ENCODE measurements around the gene MRPS18C. TPM values are rescaled to one million over a fixed set of nuclear protein-coding genes. Genes with fewer than 3 reads are reported as not detected.
"Not testable (repeated sequence)": the region's sequence is repeated elsewhere in the genome, so short reads cannot be mapped to it uniquely, and the experiment has no call there.

The MRPS18C gene
- total RNA-seq, 8 experiments from 2014 or later, result 39.2 to 87.2 (median 48.5) TPM

DNA sequence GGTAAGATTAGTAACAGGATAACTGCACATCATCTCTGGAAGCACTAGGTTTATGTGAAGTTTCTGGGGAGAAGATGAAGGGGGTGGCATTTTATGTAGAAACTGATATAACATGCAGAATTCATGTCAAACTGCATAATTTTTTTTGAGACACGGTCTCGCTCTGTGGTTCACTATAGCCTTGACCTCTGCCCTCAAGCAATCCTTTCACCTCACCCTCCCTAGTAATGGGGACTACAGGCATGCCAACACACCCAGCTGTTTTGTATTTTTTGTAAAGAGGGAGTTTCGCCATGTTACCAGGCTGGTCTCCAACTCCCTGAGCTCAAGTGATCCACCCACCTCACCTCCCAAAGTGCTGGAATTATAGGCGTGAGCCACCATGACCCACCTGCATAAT lies 17.6 kb downstream of the MRPS18C start:
- Histone ChIP-seq H3K27ac (no peak overlapping the region), H3K4me1 (replicated peaks in 1 of 2) (no peaks in the 10 kb centered on the region), H3K4me3 (no peak overlapping the region)
- in situ Hi-C loops (cut with MboI; ENCODE audit: low pct_unique_long_range_greater_than_20kb in 2 of 9, low sequenced_read_pairs in 9 of 9, unreplicated experiment in 9 of 9), result no loop called here
- peak in 1 of 8 experiments; percentile 79 for ATAC-seq (replicated peaks in 6 of 8)
- WGBS, 10 experiments, result 50 to 100% (median 100%) methylated on average over 1 to 2 of the region's 4 CpGs; no CpG with 5 or more reads in 3 of the 10 experiments

DNA sequence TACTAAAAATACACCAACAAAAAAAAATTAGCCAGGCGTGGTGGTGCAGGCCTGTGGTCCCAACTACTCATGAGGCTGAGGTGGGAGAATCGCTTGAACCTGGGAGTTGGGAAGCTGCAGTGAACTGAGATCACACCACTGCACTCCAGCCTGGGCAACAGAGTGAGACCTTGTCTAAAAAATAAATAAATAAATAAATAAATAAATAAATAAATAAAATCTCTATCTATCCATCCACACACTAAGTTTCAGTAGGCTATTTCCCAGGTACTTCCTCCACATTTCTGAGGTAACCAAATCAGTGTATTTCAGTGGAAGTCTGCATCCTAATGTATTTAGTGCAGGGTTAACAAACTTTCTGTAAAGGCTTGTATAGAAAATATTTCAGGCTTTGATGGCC lies 18.1 kb downstream of the MRPS18C start:
- H3K4me1 ChIP-seq (replicated peaks in 1 of 2), result no peaks in the 10 kb centered on the region
- WGBS, 10 experiments, result 100% methylated on average over 1 of the region's 2 CpGs; no CpG with 5 or more reads in 8 of the 10 experiments
- no peak overlapping the region for H3K27ac ChIP-seq
- H3K4me3 ChIP-seq, result no peak overlapping the region
- in situ Hi-C loops (cut with MboI; ENCODE audit: low pct_unique_long_range_greater_than_20kb in 2 of 9, low sequenced_read_pairs in 9 of 9, unreplicated experiment in 9 of 9), result no loop called here
- no peak for ATAC-seq (replicated peaks in 6 of 8)

DNA sequence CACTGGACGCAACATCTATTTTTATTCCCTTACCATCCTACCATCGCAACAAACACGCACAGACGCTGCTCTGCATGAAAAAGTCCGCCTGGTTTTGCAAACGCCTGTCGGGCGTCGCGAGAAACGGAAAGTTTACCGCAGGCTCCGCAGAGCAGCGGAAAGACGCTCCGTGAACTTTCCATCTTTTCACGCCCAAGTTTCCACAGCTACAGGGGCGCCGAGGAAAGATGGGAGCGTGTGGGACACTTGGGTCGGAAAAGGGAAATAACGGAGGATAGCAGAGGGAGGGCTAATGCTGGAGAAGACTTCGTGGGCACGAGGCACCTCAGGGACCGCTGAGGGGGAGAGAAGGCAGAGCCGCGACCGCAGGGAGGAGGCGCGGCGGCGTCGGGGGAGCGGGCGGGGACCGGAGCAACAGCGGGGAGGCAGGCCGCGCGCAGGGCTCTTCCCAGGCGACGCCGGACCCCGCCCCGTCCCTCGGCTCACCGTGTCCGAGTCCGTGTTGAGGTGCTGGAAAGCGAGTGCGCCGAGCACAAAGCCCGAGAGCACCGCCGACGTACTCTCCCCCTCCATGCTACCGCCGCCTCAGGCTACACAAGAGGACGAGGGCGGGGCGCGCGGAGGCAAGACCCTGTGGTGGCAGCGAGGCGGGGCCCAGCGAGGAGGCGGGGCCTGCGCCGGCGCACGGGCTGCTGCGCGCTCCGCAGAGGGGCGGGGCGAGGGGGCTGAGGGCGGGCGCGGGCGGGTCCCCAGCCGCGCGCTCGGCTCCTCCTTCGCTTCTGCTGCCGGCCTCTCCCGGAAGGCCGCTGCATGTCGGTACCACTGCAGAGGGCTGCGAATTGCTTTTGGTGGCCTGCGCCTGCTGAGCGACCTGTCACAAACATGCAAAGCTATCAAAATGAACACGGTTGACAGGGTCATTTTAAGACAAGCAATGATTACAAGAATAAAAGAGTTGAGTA lies 28.9 kb downstream of the MRPS18C start, which contains the start of gene ABRAXAS1:
ABRAXAS1 (minus strand) TSS at position 601 of the 962 bp plus-strand sequence; CDS start at position 573, 28 bp downstream.
- Histone ChIP-seq H3K4me3 (peak within 1 kb of the TSS; percentile 41 to 62 (median 50)), H3K27ac (peak within 1 kb of the TSS; percentile 40 to 64), H3K4me1 (replicated peaks in 1 of 2) (peaks cover 2 to 5% of the 10 kb centered on the region in 2 donors)
- WGBS, 10 experiments, result 0 to 10% (median 2%) methylated on average over 1 to 22 of the region's 93 CpGs; no CpG with 5 or more reads in 3 of the 10 experiments
- in situ Hi-C loops (cut with MboI; ENCODE audit: low pct_unique_long_range_greater_than_20kb in 2 of 9, low sequenced_read_pairs in 9 of 9, unreplicated experiment in 9 of 9), result no loop called here
- ATAC-seq (replicated peaks in 6 of 8), result peak; percentile 91 to 97 (median 96)

DNA sequence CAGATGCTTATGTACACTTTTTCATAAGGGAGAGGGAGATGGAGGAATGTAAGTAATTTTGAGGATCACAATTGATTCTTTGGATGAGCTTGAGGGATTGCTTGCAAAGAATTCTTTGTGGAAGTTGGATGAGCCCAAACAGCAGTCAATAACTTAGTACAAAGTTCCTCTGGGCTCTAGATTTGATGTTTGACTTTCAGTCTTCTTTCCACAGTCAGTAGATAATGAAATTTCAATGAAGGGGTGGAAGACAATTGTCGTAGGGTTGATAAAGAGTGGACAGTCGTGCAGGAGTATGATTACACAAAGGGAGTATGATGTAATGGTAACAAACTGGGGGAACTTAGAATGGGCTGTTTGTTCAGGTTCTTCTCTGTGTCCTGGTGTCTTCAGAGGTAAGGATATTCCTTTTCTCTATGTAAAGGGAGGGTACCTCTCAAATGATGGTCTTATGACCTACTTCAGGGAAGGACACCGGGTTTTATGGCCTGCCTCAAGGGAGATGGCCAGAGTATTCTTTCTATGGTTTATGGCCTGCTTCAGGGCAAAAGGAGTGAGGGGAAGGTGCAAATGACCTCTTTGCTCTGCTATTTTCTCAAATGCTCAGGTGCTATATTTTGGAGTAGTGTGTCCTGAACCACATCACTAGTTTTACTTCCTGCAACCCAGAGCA lies 30.7 kb downstream of the MRPS18C start:
- in situ Hi-C loops (cut with MboI; ENCODE audit: low pct_unique_long_range_greater_than_20kb in 2 of 9, low sequenced_read_pairs in 9 of 9, unreplicated experiment in 9 of 9), result no loop called here
- Histone ChIP-seq H3K4me1 (replicated peaks in 1 of 2) (peaks cover 2 to 5% of the 10 kb centered on the region in 2 donors), H3K27ac (no peak overlapping the region), H3K4me3 (no peak overlapping the region)
- 60 to 95% (median 79%) methylated on average over 1 to 3 of the region's 3 CpGs for WGBS, 10 experiments
- ATAC-seq (replicated peaks in 6 of 8), result no peak

DNA sequence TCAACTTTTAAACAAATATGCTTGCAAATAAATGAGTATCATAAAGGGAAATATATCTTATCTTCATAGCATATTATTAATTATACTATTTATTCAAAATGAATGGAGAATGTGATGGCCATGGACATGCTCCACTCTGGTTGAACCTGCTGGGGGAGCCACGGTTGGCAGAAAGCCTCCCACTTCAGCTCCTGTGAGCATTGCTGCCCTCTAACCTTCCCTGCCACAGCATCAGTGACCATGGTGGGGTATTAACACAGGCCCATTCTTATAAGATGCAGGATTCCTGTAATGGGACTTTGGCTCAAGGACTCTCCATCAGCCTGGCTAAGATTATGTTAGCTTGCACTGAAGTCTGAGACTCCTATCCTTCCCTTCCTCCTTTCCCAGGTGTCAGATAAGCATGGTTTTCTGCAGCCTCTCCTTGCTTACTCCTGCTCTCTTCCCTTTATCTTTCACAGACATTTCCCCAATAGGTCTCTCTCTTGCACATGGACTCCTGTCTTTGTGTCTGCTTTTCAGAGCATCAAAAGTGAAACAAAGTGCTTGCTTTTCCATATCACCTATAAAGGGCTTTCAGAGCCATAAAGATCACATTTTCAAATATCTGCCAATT lies 34.0 kb downstream of the MRPS18C start:
- Histone ChIP-seq H3K4me1 (replicated peaks in 1 of 2) (peaks cover 2 to 5% of the 10 kb centered on the region in 2 donors), H3K27ac (no peak overlapping the region), H3K4me3 (no peak overlapping the region)
- 0 to 40% (median 31%) methylated on average over 1 of the region's 1 CpG; no CpG with 5 or more reads in 4 of the 10 experiments for WGBS, 10 experiments
- in situ Hi-C loops (cut with MboI; ENCODE audit: low pct_unique_long_range_greater_than_20kb in 2 of 9, low sequenced_read_pairs in 9 of 9, unreplicated experiment in 9 of 9), result no loop called here
- no peak for ATAC-seq (replicated peaks in 6 of 8)

DNA sequence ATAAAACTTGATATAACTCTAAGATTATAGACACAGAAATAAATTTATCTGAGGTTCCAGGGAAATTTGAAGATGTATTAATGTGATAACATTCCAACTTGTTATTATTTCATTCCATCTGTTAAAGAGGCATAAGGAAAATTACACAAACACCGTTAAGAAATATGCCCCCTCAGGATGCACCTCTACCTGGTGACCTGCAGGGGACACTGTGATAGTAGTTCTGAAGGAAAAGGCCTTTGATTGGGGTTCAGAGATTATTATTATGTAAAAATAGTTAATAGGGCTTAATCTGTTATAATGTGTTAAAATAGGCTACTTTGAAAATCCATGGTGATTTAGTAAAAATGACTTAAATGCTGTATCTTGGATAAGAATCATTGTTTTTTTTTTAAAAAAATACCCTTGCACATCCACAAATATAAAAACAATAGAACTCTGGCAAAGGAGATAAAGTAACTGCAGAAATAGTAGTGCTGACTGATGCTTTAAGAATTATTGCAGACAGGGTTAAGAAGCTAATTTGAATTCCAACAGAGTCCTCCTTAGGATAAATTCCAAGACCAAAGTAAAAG lies 35.1 kb downstream of the MRPS18C start:
- ATAC-seq (replicated peaks in 6 of 8), result peak in 1 of 8 experiments; percentile 35
- H3K27ac ChIP-seq, result no peak overlapping the region
- no peak overlapping the region for H3K4me3 ChIP-seq
- no peaks in the 10 kb centered on the region for H3K4me1 ChIP-seq (replicated peaks in 1 of 2)
- 0 to 22% (median 0%) methylated on average over 1 of the region's 1 CpG; no CpG with 5 or more reads in 3 of the 10 experiments for WGBS, 10 experiments
- in situ Hi-C loops (cut with MboI; ENCODE audit: low pct_unique_long_range_greater_than_20kb in 2 of 9, low sequenced_read_pairs in 9 of 9, unreplicated experiment in 9 of 9), result no loop called here

DNA sequence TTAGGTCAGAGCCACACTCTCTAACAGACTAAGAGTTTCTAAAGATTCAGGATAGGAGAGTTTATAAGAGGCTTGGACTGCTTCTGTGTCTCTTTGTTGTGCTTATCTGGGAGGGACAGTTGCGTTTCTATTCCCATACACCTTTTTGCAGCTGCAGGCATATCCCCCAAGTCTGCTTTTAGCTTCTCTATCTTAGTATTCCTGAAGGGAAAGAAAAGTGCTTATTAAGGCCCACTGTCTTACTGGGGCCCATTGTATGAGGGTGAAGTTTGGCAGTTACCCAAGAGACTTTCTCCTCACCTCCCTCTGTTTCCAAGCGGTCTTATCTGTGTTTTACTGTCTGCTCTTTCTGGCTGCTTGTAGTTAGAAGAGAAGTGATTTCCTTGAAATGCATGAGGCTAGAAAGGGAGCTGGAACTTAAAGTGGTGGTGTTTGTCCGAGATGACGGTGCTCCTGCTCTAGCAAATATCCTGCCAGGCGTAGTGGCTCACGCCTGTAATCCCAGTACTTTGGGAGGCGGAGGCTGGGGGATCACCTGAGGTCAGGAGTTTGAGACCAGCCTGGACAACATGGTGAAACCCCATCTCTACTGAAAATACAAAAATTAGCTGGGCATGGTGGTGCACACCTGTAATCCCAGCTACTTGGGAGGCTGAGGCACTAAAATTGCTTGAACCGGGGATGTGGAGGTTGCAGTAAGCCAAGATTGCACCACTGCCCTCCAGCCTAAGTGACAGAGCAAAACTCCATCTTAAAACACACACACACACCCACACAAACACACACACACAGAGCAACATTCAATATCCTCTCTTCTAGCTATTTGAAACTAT lies 40.4 kb downstream of the MRPS18C start:
- ATAC-seq (replicated peaks in 6 of 8); H3K4me3 ChIP-seq; H3K27ac ChIP-seq; in situ Hi-C loops (cut with MboI; ENCODE audit: low pct_unique_long_range_greater_than_20kb in 2 of 9, low sequenced_read_pairs in 9 of 9, unreplicated experiment in 9 of 9); H3K4me1 ChIP-seq (replicated peaks in 1 of 2): not testable (repeated sequence)
- WGBS, 10 experiments, result 0 to 100% (median 84%) methylated on average over 1 to 4 of the region's 8 CpGs; no CpG with 5 or more reads in 6 of the 10 experiments

DNA sequence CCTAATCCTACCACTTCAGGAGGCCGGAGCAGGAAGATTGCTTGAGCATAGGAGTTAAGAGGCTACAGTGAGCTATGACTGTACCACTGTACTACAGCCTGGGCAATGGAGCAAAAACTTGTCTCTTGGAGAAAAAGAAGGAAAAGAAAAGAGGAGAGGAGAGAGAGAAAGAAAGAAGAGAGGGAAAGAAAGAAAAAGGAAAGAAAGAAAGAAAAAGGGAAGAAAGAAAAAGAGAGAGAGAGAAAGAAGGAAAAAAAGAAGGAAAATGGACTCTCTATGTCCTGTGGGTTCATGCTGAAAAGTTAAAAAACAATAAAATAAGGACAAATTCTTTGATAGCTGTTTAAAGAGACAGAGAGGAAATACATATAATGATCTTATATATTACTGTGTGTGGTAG lies 42.3 kb downstream of the MRPS18C start:
- Histone ChIP-seq H3K4me3 (no peak overlapping the region), H3K27ac (no peak overlapping the region), H3K4me1 (replicated peaks in 1 of 2) (no peaks in the 10 kb centered on the region)
- in situ Hi-C loops (cut with MboI; ENCODE audit: low pct_unique_long_range_greater_than_20kb in 2 of 9, low sequenced_read_pairs in 9 of 9, unreplicated experiment in 9 of 9), result no loop called here
- 41 to 100% (median 92%) methylated on average over 1 of the region's 1 CpG for WGBS, 10 experiments
- no peak for ATAC-seq (replicated peaks in 6 of 8)

DNA sequence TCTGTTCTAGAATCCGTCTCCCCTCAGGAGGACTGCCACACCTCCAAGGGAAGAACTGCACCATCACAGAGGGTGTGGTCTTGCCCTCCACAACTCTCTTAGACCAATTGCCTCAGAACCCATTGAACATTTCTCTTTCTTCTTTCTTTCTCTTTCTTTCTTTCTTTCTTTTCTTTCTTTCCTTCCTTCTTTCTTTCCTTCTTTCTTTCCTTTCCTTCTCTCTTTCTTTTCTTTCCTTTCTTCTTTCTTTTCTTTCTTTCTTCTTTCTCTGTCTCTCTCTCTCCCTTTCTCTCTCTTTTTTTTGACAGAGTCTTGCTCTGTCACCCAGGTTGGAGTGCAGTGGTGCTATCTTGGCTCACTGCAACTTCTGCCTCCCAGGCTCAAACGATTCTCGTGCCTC lies 45.8 kb downstream of the MRPS18C start:
- not testable (repeated sequence) for H3K4me1 ChIP-seq (replicated peaks in 1 of 2); H3K27ac ChIP-seq; ATAC-seq (replicated peaks in 6 of 8); H3K4me3 ChIP-seq
- WGBS, 10 experiments, result 16 to 93% (median 85%) methylated on average over 2 to 3 of the region's 3 CpGs; no CpG with 5 or more reads in 1 of the 10 experiments
- in situ Hi-C loops (cut with MboI; ENCODE audit: low pct_unique_long_range_greater_than_20kb in 2 of 9, low sequenced_read_pairs in 9 of 9, unreplicated experiment in 9 of 9), result loop anchor here in 2 of 9 experiments (25.0 kb wide), 2 partner anchors 136 to 261 kb away; no protein-coding TSS in a partner anchor

DNA sequence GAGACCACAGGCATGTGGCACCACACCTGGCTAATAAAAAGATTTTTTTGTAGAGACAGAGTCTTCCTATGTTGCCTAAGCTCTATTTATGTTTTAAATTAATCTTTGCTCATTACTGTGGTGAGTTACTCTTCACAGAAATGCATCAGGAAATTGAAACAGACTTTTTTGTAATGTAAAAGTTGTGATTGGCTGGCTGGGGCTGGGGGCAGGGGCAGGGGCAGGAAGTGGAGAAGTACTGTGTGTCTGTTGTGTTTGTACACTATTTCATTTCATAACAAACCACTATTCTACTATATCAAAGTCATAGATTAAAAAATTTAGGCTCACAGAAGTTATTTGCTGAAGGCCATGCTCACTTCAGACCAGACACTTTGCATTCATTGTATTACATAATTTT lies 48.1 kb downstream of the MRPS18C start:
- no peak for ATAC-seq (replicated peaks in 6 of 8)
- in situ Hi-C loops (cut with MboI; ENCODE audit: low pct_unique_long_range_greater_than_20kb in 2 of 9, low sequenced_read_pairs in 9 of 9, unreplicated experiment in 9 of 9), result loop anchor here in 2 of 9 experiments (25.0 kb wide), 2 partner anchors 133 to 258 kb away; no protein-coding TSS in a partner anchor
- Histone ChIP-seq H3K4me3 (no peak overlapping the region), H3K4me1 (replicated peaks in 1 of 2) (no peaks in the 10 kb centered on the region), H3K27ac (no peak overlapping the region)

DNA sequence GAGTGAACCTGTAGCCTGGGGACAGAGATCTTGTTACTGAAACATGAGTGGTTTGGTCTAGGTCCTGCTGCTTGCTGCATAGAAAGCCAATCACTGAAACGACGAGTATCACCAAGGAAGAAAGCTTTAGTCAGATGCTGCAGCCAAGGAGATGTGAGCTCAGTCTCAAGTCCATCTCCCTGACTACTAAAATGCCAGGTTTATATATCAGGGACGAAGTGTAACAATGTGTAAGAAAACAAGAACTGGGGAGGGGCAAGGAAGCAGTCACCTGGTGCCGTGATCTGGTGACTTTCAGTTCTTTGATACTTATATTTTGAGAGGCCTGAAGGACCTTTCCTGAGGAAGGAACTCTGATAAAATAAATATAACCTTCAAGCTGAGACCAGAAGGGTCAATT lies 48.6 kb downstream of the MRPS18C start:
- WGBS, 10 experiments, result 25 to 90% (median 63%) methylated on average over 1 to 4 of the region's 4 CpGs; no CpG with 5 or more reads in 1 of the 10 experiments
- Histone ChIP-seq H3K4me1 (replicated peaks in 1 of 2) (no peaks in the 10 kb centered on the region), H3K27ac (no peak overlapping the region), H3K4me3 (no peak overlapping the region)
- in situ Hi-C loops (cut with MboI; ENCODE audit: low pct_unique_long_range_greater_than_20kb in 2 of 9, low sequenced_read_pairs in 9 of 9, unreplicated experiment in 9 of 9), result loop anchor here in 2 of 9 experiments (25.0 kb wide), 2 partner anchors 133 to 258 kb away; no protein-coding TSS in a partner anchor
- ATAC-seq (replicated peaks in 6 of 8), result no peak

DNA sequence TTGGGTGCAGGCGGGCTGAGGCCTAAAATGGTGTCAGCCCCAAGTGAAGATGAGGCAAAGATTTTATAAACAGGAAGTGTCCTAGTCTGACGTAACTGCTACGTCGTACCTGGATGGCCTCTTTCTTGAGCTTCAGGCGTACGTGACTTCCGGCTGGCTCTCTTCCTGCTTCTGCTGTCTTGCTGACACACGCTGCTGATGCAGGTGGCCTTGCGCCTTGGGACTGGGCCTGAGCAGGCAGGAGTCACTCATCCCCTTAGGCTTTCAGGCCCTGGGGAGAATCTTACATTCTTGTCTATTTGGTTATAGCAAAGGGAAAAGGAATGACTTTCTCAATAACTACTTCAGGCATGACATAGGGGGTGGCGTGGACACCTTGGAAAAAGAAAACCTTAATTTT lies 49.1 kb downstream of the MRPS18C start:
- Histone ChIP-seq H3K4me1 (replicated peaks in 1 of 2) (no peaks in the 10 kb centered on the region), H3K27ac (no peak overlapping the region), H3K4me3 (no peak overlapping the region)
- 88 to 100% (median 97%) methylated on average over 1 to 7 of the region's 10 CpGs; no CpG with 5 or more reads in 1 of the 10 experiments for WGBS, 10 experiments
- in situ Hi-C loops (cut with MboI; ENCODE audit: low pct_unique_long_range_greater_than_20kb in 2 of 9, low sequenced_read_pairs in 9 of 9, unreplicated experiment in 9 of 9), result loop anchor here in 2 of 9 experiments (25.0 kb wide), 2 partner anchors 132 to 257 kb away; no protein-coding TSS in a partner anchor
- ATAC-seq (replicated peaks in 6 of 8), result no peak

All from motor neuron (in vitro differentiated cells).